Stromal cell of bone marrow (primary cell): Measurements from ENCODE around the gene TRMT112.

Experiments
- DNase-seq: peaks from one replicate; pipeline ENCODE4 v3.0.0-alpha.2; 2012; ENCODE audit warnings: low read depth

The TRMT112 gene

GRCh38 chr11:64317325-64317960 is at the start of gene TRMT112:
Gene TRMT112 (minus strand): TSS chr11:64317559. CDS start chr11:64317526, 33 bp downstream.
- peak; percentile 93 for DNase-seq

- no peak for DNase-seq
These were observed 49.4 kb upstream of the TRMT112 start for GRCh38 chr11:64366751-64367150.

GRCh38 chr11:64364911-64365310 is 47.6 kb upstream of the TRMT112 start:
- no peak for DNase-seq

GRCh38 chr11:64364435-64364834 is 47.1 kb upstream of the TRMT112 start:
- DNase-seq: no peak

- DNase-seq: no peak
These were observed 45.0 kb upstream of the TRMT112 start for GRCh38 chr11:64362339-64362738.

- DNase-seq: no peak
These were observed 44.3 kb upstream of the TRMT112 start for GRCh38 chr11:64361659-64362058.

GRCh38 chr11:64360448-64360921 is 43.1 kb upstream of the TRMT112 start:
- no peak for DNase-seq

GRCh38 chr11:64359712-64360445 is 42.5 kb upstream of the TRMT112 start:
- DNase-seq: no peak

- no peak for DNase-seq
These were observed 41.8 kb upstream of the TRMT112 start, which contains the start of gene RPS6KA4 for GRCh38 chr11:64358907-64359711. Gene RPS6KA4 (plus strand): TSS chr11:64359162. CDS start chr11:64359236, 74 bp downstream.

- DNase-seq: no peak
These were observed 41.2 kb upstream of the TRMT112 start for GRCh38 chr11:64358536-64358906.

- no peak for DNase-seq
These were observed 40.7 kb upstream of the TRMT112 start for GRCh38 chr11:64357904-64358535.

GRCh38 chr11:64357446-64357845 is 40.1 kb upstream of the TRMT112 start:
- DNase-seq: no peak

- DNase-seq: no peak
These were observed 39.4 kb upstream of the TRMT112 start for GRCh38 chr11:64356498-64357411.

- peak; percentile 71 for DNase-seq
These were observed 38.0 kb upstream of the TRMT112 start for GRCh38 chr11:64355078-64355940.

GRCh38 chr11:64353715-64354506 is 36.6 kb upstream of the TRMT112 start:
- no peak for DNase-seq

GRCh38 chr11:64352995-64353714 is 35.8 kb upstream of the TRMT112 start:
- DNase-seq: no peak

- DNase-seq: no peak
These were observed 35.0 kb upstream of the TRMT112 start for GRCh38 chr11:64352099-64352994.
